Activated CD8-positive, alpha-beta T cell treated with anti-CD3 and anti-CD28 coated beads, Interleukin-2, amount 10 ng/mL, durations not matched to agents 7 days and 5 days (primary cell): ENCODE measurements around the gene ZKSCAN1. TPM values are rescaled to one million over a fixed set of nuclear protein-coding genes. Genes with fewer than 3 reads are reported as not detected.
"Not testable (repeated sequence)": the region's sequence is repeated elsewhere in the genome, so short reads cannot be mapped to it uniquely, and the experiment has no call there.

Experiments
- ATAC-seq: fragments of 150-1000 bp; cut with Tn5 transposase; one replicate; pipeline ENCODE4 v1.10.0; 2021; ENCODE audit warnings: moderate library complexity
- CTCF ChIA-PET: fragments of 350-600 bp; sonication (Branson Sonifier 250); formaldehyde crosslinking; loops from one replicate; lab custom pipeline; 2021; ENCODE audit warnings: antibody characterized with exemption; lab: Charles Lee
- POLR2A ChIA-PET: fragments of 350-600 bp; sonication (Branson Sonifier 250); formaldehyde crosslinking; loops from one replicate; lab custom pipeline; 2021; ENCODE audit warnings: antibody characterized with exemption; lab: Charles Lee
- DNase-seq: peaks from one replicate; pipeline ENCODE4 v3.0.0-alpha.2; 2020
- H3K27ac Mint-ChIP-seq: one replicate; pipeline ENCODE4 v1.8.0; 2021; ENCODE audit warnings: mild to moderate bottlenecking, mixed read lengths
- H3K27me3 Mint-ChIP-seq: one replicate; pipeline ENCODE4 v1.8.0; 2021; ENCODE audit warnings: low read depth, mixed read lengths
- H3K36me3 Mint-ChIP-seq: one replicate; pipeline ENCODE4 v1.8.0; 2021; ENCODE audit warnings: low read depth, mixed read lengths
- H3K4me1 Mint-ChIP-seq: one replicate; pipeline ENCODE4 v1.8.0; 2021; ENCODE audit warnings: low read depth, mixed read lengths
- H3K4me3 Mint-ChIP-seq: one replicate; pipeline ENCODE4 v1.8.0; 2021; ENCODE audit warnings: mild to moderate bottlenecking, mixed read lengths
- H3K9me3 Mint-ChIP-seq: one replicate; pipeline ENCODE4 v1.8.0; 2022; ENCODE audit warnings: mixed read lengths; ENCODE audit not compliant: insufficient read depth
- total RNA-seq, 2 experiments: library from RNA; stranded (reverse); gene quantifications; one replicate each; pipeline ENCODE4 v1.2.3, GENCODE V29; 2021

The ZKSCAN1 gene
- total RNA-seq, 2 experiments from 2014 or later, result 50.4 to 54.5 TPM

DNA sequence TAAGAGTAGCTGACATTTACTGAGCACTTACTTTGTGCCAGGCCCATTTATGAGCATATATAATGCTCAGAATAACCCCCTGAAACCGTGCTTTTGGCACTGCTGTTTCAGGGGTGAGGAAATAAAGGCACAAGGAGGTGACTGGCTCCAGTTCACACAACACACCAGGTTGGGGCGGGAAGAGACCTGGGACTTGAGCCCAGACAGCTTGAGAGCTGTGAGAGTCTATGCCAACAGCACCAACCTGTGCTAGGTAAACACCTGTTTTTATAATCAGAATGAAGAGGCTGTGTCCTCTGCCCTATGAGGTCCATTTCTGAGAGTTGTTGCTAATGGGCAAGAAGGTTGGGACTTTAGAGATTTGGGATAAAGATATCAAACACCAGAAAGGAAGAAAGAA lies 30.8 kb upstream of the ZKSCAN1 start:
- Mint-ChIP-seq H3K27ac (no peak overlapping the region), H3K27me3 (peaks cover 6% of the 10 kb centered on the region), H3K4me1 (peaks cover 19% of the 10 kb centered on the region), H3K4me3 (no peak overlapping the region), H3K9me3 (no peaks in the 10 kb centered on the region), H3K36me3 (no peaks in the 10 kb centered on the region)
- ChIA-PET POLR2A (no interaction called here), CTCF (interaction anchor here (1.2 kb wide), 1 partner anchor 71 kb away, joined by 3 read pairs; no protein-coding TSS in a partner anchor)
- ATAC-seq (no peak), DNase-seq (no peak)

DNA sequence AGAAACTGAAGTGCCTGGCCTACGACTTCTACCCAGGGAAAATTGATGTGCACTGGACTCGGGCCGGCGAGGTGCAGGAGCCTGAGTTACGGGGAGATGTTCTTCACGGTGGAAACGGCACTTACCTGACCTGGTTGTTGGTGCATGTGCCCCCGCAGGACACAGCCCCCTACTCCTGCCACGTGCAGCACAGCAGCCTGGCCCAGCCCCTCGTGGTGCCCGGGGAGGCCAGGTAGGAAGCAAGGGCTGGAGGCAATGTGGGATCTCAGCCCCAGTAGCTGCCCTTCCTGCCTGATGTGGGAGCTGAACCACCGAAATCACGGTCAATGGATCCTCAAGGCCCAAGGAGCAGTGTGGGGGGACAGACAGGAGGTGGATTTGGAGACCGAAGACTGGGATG lies 28.1 kb upstream of the ZKSCAN1 start:
- H3K4me1 Mint-ChIP-seq, H3K27ac Mint-ChIP-seq, ATAC-seq, H3K9me3 Mint-ChIP-seq, POLR2A ChIA-PET, H3K4me3 Mint-ChIP-seq, H3K36me3 Mint-ChIP-seq, DNase-seq: not testable (repeated sequence)
- H3K27me3 Mint-ChIP-seq, result peaks cover 10% of the 10 kb centered on the region
- CTCF ChIA-PET, result interaction anchor here (0.7 to 9.8 kb wide), 4 partner anchors 58 to 95 kb away, joined by 3 to 168 read pairs (median 3); partner anchors contain the start of genes GJC3 and TRIM4

DNA sequence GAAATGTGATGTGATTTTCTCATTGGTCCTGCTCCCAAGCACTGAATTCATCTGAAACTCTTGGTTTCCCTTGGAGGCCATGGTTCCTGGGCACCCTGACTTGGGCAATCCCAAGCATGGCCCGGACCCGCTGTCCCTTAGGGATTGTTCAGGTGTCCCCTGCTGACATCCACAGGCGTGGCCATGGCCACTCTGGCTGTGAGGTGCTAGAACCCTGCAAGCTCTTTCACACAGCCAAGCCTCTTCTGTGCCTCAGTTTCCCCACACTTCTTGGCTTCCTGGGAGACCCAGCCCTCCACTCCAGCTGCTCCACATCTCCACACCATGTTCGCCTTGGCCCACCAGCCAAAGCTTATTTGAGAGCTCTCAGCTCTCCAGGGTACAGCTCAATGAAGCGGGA lies 27.6 kb upstream of the ZKSCAN1 start:
- Mint-ChIP-seq H3K27me3 (peaks cover 10% of the 10 kb centered on the region), H3K4me3 (no peak overlapping the region), H3K27ac (no peak overlapping the region), H3K36me3 (no peaks in the 10 kb centered on the region), H3K9me3 (no peaks in the 10 kb centered on the region), H3K4me1 (peaks cover 11% of the 10 kb centered on the region)
- DNase-seq (no peak), ATAC-seq (no peak)
- CTCF ChIA-PET, result interaction anchor here (0.7 to 9.8 kb wide), 5 partner anchors 8 to 95 kb away, joined by 3 to 168 read pairs (median 3); partner anchors contain the start of genes GJC3 and TRIM4
- POLR2A ChIA-PET, result no interaction called here

DNA sequence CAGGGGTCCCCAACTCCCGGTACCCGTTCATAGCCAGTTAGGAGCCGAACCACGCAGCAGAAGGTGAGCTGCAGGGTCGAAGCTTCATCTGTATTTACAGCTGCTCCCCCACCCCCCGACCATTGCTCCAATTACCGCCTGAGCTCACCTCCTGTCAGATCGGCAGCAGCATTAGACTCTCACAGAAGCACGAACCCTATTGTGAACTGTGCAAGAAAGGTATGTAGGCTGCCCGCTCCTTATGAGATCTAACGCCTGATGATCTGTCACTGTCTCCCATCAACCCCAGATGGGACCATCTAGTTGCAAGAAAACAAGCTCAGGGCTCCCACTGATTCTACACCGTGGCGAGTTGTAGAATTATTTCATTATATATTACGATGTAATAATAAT lies 24.9 kb upstream of the ZKSCAN1 start:
- ATAC-seq (no peak), DNase-seq (no peak)
- Mint-ChIP-seq H3K27me3 (peaks cover 8% of the 10 kb centered on the region), H3K36me3 (no peaks in the 10 kb centered on the region), H3K4me1 (peaks cover 8% of the 10 kb centered on the region), H3K4me3 (no peak overlapping the region), H3K9me3 (no peaks in the 10 kb centered on the region), H3K27ac (no peak overlapping the region)
- CTCF ChIA-PET, result interaction anchor here (0.8 to 9.8 kb wide), 18 partner anchors 11 to 465 kb away, joined by 3 to 168 read pairs (median 4); partner anchors contain the start of genes OR2AE1, TRIM4 and ZSCAN21
- POLR2A ChIA-PET, result interaction anchor here (0.8 kb wide), 1 partner anchor 25 kb away, joined by 3 read pairs; the partner anchor contains the start of gene ZKSCAN1

DNA sequence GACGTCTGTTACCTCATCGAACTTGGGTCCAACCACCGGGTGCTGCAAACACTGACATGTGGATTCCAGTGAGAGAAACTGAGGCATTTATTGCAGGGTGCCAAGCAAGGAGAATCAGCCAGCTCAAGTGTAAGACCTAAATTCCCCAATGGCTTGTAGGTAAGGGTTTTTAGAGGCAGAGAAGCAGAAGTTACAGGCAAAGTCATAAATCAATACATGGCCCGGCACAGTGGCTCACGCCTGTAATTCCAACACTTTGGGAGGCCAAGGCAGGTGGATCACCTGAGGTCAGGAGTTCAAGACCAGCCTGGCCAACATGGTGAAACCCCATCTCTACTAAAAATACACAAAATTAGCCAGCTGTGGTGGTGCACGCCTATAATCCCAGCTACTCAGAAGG lies 23.9 kb upstream of the ZKSCAN1 start:
- ChIA-PET CTCF (interaction anchor here (0.8 to 9.8 kb wide), 7 partner anchors 13 to 466 kb away, joined by 3 to 168 read pairs (median 8); partner anchors contain the start of genes GJC3, TRIM4 and ZSCAN21), POLR2A (interaction anchor here (0.9 kb wide), 1 partner anchor 78 kb away, joined by 3 read pairs; no protein-coding TSS in a partner anchor)
- H3K27me3 Mint-ChIP-seq, H3K36me3 Mint-ChIP-seq, H3K27ac Mint-ChIP-seq, H3K4me3 Mint-ChIP-seq, ATAC-seq, H3K4me1 Mint-ChIP-seq, DNase-seq, H3K9me3 Mint-ChIP-seq: not testable (repeated sequence)

DNA sequence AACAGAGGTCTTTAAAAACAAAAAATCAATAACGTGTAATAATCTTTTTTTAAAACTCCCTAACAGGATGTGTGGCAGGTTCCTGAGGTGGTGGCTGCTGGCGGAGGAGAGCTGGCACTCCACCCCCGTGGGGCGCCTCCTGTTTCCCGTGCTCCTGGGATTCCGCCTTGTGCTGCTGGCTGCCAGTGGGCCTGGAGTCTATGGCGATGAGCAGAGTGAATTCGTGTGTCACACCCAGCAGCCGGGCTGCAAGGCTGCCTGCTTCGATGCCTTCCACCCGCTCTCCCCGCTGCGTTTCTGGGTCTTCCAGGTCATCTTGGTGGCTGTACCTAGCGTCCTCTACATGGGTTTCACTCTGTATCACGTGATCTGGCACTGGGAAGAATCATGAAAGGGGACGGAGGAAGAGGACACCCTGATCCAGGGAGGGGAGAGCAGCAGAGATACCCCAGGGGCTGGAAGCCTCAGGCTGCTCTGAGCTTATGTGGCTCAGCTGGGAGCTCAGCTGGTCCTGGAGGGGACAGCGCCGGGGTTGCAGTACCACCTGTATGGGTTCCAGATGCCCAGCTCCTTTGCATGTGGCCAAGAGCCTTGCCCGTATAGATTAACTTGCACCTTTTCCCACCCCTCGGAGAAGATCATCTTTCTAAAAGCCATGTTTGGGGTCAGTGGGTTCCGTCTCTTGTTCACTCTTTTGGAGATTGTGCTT lies 22.9 kb upstream of the ZKSCAN1 start:
- no peak for ATAC-seq
- Mint-ChIP-seq H3K36me3 (no peaks in the 10 kb centered on the region), H3K9me3 (no peaks in the 10 kb centered on the region), H3K27ac (no peak overlapping the region), H3K4me3 (no peak overlapping the region), H3K4me1 (peaks cover 18% of the 10 kb centered on the region), H3K27me3 (peaks cover 10% of the 10 kb centered on the region)
- CTCF ChIA-PET, result interaction anchor here (1.3 to 9.8 kb wide), 7 partner anchors 14 to 139 kb away, joined by 3 to 168 read pairs (median 16); partner anchors contain the start of genes GJC3, TRIM4 and ZSCAN21
- DNase-seq, result no peak
- POLR2A ChIA-PET, result interaction anchor here (0.9 kb wide), 1 partner anchor 79 kb away, joined by 3 read pairs; no protein-coding TSS in a partner anchor

DNA sequence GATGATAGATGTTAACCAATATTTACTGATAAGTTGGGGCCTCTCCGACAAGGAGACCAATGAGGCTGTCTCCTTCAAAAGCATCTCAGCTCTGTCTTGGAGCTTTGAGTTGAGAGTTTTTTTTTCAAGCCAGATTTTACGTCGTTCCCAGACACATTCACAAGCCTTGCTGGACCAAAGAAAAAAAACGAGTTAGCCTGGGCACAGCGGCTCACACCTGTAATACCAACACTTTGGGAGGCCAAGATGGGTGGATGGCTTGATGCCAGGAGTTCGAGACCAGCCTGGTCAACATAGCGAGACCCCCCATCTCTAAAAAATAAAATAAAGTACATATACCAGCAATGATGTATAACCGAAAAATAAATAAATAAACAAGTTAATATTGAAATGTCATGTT lies 20.6 kb upstream of the ZKSCAN1 start:
- H3K9me3 Mint-ChIP-seq, result no peaks in the 10 kb centered on the region
- CTCF ChIA-PET, result interaction anchor here (1.3 to 9.8 kb wide), 9 partner anchors 15 to 136 kb away, joined by 3 to 168 read pairs (median 11); partner anchors contain the start of genes TRIM4, ZKSCAN1 and ZSCAN21
- peaks cover 26% of the 10 kb centered on the region for H3K4me1 Mint-ChIP-seq
- DNase-seq (no peak), ATAC-seq (no peak)
- H3K4me3 Mint-ChIP-seq, result no peak overlapping the region
- no peaks in the 10 kb centered on the region for H3K36me3 Mint-ChIP-seq
- peaks cover 10% of the 10 kb centered on the region for H3K27me3 Mint-ChIP-seq
- H3K27ac Mint-ChIP-seq, result no peak overlapping the region
- POLR2A ChIA-PET, result interaction anchor here (0.6 kb wide), 1 partner anchor 88 kb away, joined by 3 read pairs; no protein-coding TSS in a partner anchor

DNA sequence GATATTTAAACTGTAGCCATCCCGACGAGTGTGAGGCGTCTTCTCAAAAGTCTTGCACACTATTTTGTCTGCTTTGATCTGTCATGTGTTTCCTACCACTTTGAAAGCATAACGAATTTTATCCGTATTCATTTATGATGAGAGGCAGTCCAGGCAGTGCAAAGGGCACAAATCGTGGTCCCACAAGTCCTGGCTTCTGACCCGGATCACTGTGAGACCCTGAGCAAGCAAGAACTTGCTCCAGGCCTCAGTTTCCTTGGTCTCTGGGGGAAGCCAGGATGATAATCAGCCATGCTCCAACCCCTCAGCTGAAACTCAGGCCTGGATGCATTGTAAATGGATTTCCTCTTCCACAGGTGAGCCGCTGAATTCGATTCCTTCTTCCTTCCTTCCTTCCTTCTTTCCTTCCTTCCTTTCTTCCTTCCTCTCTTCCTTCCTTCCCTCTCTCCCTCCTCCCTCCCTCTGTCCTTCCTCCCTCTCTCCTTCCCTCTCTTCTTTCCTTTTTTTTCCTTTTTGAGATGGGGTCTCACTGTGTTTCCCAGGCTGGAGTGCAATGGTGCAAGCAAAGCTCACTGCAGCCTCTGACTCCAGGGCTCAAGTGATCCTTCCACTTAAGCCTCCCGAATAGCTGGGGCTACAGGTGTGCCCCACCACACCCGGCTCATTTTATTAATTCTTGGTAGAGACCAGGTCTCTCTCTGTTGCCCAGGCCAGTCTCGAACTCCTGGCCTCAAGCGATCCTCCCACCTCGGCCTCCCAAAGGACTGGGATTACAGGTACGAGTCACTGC lies 18.4 kb upstream of the ZKSCAN1 start:
- ATAC-seq (no peak), DNase-seq (no peak)
- Mint-ChIP-seq H3K4me3 (peak overlapping the region; percentile 69), H3K27me3 (peaks cover 8% of the 10 kb centered on the region), H3K4me1 (peaks cover 26% of the 10 kb centered on the region), H3K9me3 (no peaks in the 10 kb centered on the region), H3K27ac (peak overlapping the region; percentile 87), H3K36me3 (no peaks in the 10 kb centered on the region)
- POLR2A ChIA-PET, result interaction anchor here (0.6 to 1.6 kb wide), 3 partner anchors 18 to 382 kb away, joined by 3 to 17 read pairs (median 3); partner anchors contain the start of genes TRIM4 and ZKSCAN1
- CTCF ChIA-PET, result interaction anchor here (0.7 to 6.9 kb wide), 10 partner anchors 18 to 134 kb away, joined by 3 to 42 read pairs (median 4); partner anchors contain the start of gene ZKSCAN1

DNA sequence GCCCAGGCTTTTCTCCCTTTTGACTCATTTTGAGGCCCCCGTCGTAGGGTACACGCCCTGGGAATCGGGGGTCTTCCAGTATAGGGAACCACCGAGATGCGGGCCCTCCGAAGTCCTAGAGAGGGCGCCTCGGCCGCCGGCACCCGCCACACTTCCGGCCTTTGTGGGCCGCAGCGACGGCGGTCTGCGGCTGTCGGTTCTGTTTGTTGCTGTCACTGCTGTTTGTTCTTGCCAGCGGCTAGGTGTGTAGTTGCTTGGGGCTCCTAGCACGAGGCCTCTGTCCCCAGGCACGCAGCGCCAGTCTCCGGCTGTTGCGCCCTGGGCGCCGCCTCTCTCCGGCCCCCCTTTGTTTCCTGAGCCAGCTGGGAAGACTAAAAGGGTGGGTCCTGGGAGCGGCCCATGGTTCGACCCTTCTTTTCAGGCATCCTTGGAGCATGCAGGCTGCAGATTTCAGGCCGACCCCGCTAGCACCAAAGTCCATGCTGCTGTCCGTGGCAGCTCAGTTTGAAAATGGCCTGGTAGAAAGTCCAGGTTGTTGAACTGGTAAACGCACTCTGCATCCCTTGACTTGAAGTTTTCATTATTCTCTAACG lies 17.8 kb upstream of the ZKSCAN1 start:
- CTCF ChIA-PET, result interaction anchor here (0.7 to 6.9 kb wide), 7 partner anchors 9 to 133 kb away, joined by 3 to 42 read pairs (median 4); partner anchors contain the start of gene ZKSCAN1
- H3K36me3 Mint-ChIP-seq, result no peaks in the 10 kb centered on the region
- peaks cover 8% of the 10 kb centered on the region for H3K27me3 Mint-ChIP-seq
- ATAC-seq (peak; percentile 97), DNase-seq (peak; percentile 86)
- no peaks in the 10 kb centered on the region for H3K9me3 Mint-ChIP-seq
- POLR2A ChIA-PET, result interaction anchor here (0.6 to 1.6 kb wide), 3 partner anchors 18 to 383 kb away, joined by 3 to 17 read pairs (median 3); partner anchors contain the start of genes TRIM4 and ZKSCAN1
- H3K4me3 Mint-ChIP-seq, result peak overlapping the region; percentile 69
- peak overlapping the region; percentile 87 for H3K27ac Mint-ChIP-seq
- peaks cover 24% of the 10 kb centered on the region for H3K4me1 Mint-ChIP-seq

DNA sequence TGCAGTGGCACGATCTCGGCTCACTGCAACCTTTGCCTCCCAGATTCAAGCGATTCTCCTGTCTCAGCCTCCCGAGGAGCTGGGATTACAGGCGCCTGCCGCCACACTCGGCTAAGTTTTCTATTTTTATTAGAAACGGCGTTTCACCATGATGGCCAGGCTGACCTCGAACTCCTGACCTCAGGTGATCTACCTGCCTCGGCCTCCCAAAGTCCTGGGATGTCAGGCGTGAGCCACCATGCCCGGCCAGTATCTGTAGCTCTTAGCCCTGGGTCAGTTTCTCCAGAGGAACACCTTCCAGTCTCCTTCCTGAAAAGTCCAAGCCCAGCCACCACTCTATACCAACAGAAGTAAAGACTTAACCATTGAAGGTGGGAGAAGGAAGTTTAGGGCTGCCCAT lies 15.2 kb upstream of the ZKSCAN1 start:
- Mint-ChIP-seq H3K4me1 (peaks cover 22% of the 10 kb centered on the region), H3K36me3 (no peaks in the 10 kb centered on the region), H3K27me3 (peaks cover 8% of the 10 kb centered on the region), H3K4me3 (no peak overlapping the region), H3K27ac (no peak overlapping the region), H3K9me3 (no peaks in the 10 kb centered on the region)
- ChIA-PET POLR2A (interaction anchor here (2.0 kb wide), 1 partner anchor 15 kb away, joined by 4 read pairs; the partner anchor contains the start of gene ZKSCAN1), CTCF (interaction anchor here (1.4 kb wide), 2 partner anchors 92 to 131 kb away, joined by 4 to 6 read pairs; no protein-coding TSS in a partner anchor)
- DNase-seq (no peak), ATAC-seq (no peak)
